Stimulated activated naive CD4-positive, alpha-beta T cell (primary cell): ENCODE measurements around the gene ADK.
"Not testable (repeated sequence)": the region's sequence is repeated elsewhere in the genome, so short reads cannot be mapped to it uniquely, and the experiment has no call there.

Source experiments
- DNase-seq, 6 experiments: peaks; one replicate each; lab custom pipeline; 2025; lab: John Stamatoyannopoulos, UW

Gene ADK

DNA sequence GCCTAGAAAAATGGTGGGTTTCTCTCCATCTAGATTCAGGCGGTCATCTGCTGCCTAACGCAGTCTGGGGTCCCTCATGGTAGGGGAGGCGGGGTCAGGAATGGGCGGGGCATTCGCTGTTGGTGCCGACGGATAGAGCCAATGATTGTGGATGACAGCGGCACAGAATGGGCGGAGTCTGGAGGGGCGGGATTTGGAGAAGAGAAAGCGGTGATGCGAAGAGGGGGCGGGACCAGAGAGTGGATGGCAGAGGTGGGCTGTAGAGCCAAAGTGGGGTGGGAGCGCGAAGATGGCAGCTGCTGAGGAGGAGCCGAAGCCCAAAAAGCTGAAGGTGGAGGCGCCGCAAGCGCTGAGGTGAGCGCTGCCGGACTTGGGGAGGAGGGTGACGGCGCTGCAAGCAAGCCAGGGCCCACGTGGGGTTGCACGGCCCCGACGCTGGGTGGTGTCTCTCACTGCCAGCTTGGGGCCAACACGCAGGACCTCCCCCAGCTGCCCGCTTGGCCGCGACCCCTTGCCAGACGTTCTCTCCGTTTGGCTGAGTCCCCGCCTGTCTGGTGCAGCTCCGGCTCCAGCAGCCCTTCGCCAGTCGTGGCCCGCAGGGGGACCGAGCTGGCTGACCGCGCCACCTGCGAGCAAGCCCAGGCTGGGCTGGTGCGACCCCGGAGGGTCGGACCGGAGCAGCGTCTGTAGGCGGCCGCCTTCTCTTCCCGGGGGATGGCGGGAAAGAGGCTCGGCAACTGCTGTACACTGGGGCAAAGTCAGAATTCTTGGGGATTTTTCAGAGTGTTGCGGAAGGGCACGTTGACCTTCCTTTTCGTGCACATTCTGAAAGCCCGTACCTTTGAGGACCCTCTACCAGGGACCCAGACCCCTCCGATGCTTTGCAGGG is at the start of gene ADK:
Gene ADK, plus strand, starts transcription at position 232 of the 889 bp plus-strand sequence. Its CDS starts 58 bp downstream, at position 290.
- DNase-seq, result peak; percentile 98 to 100 (median 99)

DNA sequence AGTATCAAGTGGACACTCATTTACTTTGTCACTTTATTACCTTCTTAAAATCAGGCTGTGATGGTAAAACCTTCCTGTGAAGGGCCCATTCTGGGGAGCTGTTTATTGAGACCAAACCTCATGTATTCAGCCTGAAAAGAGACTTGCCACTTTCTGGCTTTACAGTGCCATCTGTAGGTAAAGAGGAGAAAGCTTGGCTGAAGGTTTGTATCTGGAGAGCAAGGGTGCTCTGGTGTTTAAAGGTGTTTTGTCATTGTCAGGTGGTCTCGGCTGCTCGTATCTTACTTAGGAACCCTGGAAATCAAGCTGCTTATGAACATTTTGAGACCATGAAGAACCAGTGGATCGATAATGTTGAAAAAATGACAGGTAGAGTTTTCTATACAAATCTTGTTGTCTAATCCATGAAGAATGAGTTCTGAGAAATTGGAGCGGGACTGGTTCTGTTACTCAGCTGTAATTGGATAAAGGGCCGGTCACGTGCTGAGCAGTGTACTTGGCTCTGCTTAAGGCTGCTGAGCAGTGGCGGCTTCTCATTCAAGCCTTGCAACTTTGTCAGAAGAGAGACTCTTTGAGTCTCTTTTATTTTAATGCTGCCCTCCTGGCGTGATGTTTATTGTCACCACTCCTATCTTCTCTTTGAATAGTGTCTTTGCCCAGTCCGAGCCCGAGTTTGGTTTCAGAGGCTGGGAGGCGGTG is 47.3 kb upstream of the ADK start:
- no peak for DNase-seq

DNA sequence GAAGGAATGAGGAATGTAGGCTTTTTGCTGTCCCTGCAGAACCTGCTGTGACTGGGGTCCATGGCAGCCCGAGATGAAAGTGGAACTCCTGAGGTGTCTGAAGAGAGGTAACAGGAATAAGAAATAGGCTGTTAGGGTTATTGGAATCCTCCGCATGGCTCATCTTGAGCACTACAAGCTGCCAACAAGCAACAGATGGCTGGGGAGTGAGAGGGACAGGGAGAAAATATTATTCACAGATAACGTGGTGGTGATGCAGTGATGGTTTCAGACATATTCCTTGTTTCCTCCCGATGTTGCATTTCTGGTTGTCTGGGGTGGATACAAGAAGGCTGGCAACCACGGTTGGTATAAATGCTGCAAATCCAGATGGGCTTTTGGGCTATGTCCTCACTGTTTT is 46.5 kb upstream of the ADK start:
- no peak for DNase-seq

DNA sequence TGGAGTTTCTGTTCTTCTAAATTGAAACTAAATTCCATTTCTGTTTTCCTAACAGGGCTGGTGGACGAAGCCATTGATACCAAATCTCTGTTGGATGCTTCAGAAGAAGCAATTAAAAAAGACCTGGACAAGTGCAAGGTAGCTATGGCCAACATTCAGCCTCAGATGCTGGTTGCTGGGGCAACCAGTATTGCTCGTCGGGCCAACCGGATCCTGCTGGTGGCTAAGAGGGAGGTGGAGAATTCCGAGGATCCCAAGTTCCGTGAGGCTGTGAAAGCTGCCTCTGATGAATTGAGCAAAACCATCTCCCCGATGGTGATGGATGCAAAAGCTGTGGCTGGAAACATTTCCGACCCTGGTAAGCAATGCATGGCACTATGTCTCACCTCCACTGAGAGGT is 46.0 kb upstream of the ADK start:
- DNase-seq, result no peak

DNA sequence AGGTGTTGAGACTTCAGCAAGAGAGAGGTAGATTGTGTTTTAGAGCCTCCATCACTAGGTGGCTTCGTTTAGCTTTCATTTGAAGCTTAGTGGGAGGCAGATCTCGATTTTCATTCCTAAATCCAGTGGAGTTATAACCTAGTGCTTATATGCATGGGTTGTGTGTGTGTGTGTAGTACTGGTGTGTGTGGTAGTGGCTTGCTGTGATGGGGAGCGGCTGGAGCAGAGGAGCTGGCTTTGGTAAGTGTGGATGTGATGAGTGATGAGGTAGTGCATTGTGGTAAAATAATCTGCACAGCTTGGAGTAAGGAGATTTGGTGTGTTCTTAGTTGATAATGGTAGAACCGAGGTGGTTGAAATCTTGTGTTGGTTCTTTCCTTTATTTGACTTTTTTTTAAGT is 43.6 kb upstream of the ADK start:
- DNase-seq, result no peak

DNA sequence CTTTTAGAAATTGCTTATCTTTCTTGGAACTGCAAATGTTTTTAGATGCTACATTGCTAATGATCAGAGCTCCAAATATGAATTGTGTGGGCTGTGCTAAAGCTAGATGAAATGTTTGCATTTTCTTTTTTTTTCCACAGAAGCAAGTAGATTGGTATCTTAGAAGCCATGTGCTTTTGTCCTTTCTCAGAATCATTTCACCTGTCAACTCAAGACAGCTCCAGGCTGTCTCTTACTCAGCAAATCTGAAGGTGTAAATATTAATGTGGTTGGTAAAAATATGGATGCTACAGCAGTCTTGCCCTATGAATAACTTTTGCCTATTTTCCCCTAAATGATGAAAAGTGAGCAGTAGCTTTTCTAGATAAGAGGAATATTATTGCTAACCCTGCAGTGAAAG is 41.6 kb upstream of the ADK start:
- DNase-seq, result no peak

DNA sequence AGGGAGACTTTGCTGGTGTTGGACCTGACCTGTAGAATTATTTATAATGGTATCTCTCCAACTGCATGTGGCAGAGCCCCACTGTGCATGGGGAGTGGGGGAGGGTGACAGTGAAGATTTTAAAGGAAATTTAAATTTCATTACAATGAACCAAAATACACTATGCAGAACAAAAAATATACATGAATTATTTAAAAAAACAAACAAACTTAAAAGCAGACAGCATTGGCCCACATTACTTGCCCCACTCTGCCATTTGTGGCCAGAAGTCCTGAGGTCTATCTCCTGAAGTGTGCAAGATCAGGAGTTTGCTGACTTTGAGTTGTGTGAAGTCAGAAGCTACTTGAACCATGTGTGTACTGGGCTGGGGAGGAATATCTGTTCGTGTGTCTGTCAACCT is 40.9 kb upstream of the ADK start:
- no peak for DNase-seq

DNA sequence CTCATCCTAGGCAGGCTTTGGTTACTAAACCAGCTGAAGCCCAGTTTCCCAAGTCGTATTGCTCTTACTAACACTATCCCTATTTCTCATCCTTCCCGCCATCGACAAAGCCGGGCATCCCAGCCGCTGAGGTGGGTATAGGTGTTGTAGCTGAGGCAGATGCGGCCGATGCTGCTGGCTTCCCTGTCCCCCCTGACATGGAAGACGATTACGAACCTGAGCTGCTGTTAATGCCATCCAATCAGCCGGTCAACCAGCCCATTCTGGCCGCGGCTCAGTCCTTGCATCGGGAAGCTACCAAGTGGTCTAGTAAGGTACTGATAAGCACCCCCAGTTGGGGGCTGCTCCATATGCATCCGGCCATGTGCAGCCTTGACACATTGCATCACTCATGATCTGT is 39.2 kb upstream of the ADK start:
- no peak for DNase-seq

DNA sequence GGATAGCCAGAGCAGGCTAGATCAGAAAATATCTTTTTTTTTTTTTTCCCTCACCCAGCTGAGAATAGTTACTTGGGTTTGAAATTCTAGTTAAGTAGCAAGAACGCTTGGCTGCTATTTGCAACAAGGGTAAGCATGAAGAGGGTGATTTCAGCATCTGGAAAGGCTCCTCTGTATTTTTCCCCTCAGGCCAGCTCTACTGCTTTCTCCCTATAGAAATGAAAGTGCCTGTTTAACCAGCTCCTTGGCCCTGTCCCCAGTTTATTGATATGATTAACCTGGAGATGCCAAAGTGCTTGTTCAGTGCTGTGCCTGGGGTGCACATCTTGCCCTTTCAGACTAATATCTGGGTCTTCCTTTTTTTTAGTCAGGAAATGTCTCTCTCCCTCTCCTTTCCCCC is 37.5 kb upstream of the ADK start:
- DNase-seq, result no peak

DNA sequence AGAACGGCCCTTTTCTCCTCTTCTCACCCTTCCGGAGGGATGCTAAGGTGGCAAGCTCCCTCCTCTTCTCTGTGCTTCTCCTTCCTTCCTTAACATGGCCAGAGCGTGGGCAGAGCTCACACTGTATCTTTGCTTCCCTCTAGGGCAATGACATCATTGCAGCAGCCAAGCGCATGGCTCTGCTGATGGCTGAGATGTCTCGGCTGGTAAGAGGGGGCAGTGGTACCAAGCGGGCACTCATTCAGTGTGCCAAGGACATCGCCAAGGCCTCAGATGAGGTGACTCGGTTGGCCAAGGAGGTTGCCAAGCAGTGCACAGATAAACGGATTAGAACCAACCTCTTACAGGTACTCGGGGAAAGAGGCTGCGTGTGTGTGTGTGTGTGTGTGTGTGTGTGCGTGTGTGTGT is 37.0 kb upstream of the ADK start:
- no peak for DNase-seq

DNA sequence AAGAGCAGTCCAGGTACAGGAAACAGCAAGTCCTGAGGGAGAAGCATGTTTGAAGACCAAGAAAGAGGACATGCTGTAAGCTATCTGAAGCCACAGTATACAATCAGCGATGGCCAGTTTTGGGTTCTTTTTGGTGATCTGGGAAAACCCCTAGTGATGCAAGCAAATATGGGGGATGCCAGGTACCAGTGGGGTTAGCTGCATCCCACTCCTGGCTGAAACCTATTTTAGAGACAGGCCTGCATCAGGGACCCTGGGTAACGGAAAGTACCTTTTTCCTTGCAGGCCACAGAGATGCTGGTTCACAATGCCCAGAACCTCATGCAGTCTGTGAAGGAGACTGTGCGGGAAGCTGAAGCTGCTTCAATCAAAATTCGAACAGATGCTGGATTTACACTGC is 33.3 kb upstream of the ADK start:
- no peak for DNase-seq

DNA sequence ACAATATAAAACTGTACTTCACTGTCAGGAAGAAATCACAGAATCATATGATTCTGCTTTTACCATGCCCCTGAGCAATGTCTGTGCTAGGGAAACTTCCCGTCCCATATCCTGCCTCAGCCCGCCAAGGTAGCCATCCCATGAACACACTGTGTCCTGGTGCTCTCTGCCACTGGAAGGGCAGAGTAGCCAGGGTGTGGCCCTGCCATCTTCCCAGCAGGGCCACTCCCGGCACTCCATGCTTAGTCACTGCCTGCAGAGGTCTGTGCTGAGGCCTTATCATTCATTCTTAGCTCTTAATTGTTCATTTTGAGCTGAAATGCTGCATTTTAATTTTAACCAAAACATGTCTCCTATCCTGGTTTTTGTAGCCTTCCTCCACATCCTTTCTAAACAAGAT is 32.2 kb upstream of the ADK start:
- no peak for DNase-seq

DNA sequence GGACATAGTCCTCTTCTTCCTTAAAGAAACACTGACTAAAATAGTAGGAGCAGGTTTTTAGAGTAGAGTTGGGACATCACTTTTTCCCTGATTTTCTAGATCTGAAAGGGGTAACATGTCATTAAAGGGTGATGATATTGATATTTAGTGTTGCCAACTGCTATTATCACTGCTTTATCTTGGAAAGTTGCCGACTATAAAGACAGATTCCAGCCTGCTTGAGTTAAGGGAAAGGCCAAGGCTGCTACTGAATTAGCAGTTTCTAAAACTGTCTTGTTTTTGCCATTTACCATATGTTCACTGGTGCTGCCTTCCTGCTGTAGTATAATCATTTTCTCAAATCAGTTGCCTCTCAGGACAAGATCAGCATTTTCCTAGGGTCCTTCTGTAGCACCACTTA is 30.1 kb upstream of the ADK start:
- DNase-seq, result no peak

DNA sequence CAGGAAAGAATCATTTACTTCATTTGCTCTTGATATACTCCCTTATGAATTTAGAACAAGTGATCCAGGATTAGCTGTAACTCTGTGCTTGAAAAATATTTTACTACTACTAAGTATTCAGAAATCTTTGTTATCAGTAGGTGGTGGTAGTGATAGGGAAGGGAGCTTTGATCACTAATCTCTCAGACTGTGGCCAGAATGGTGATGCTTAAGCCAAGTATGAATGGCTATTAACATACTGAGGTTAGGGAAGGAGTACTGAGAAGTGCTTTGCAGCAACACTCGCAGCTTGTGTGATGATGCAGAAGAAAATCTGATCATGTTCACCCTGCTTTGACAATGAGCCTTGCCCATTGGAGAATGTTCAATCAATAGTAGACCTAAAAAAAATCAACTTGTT is 29.7 kb upstream of the ADK start:
- DNase-seq, result no peak

DNA sequence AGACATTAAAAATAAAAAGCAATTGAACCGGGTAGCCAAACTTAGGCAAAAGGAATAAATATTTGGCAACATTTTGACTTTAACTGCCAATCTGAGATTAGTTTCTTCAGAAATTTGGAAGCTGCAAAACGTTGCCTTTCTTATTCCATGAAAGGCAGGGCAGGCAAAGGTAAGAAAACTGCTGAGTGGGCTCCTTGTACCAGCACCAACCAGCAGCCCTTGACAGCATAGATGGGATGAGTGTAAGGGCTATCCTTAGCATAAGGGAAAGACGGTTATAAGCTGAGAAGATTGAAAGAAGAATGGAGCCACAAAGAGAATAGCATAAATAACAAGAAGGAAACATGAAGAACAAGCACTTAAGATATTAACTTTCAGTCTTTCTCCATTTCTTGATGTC is 29.0 kb upstream of the ADK start:
- no peak for DNase-seq

DNA sequence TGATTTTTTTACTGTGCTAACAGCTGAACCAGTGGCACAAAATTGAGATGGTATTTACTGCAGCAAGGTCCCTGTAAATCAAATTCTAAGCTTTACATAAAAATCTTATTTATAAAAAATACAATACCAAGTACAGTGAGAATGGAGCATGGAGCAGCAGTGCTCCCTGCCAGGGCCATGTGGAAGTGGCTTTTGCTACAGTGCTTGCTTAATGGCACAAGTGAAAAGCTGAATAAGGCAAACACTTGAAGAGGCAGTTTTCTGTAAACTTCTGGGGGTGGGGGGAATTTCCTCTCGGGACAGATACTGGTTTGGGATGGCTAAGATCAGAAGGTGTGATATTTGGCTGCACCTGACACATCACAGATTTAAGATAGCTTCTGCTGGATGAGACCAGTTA is 27.9 kb upstream of the ADK start:
- no peak for DNase-seq

DNA sequence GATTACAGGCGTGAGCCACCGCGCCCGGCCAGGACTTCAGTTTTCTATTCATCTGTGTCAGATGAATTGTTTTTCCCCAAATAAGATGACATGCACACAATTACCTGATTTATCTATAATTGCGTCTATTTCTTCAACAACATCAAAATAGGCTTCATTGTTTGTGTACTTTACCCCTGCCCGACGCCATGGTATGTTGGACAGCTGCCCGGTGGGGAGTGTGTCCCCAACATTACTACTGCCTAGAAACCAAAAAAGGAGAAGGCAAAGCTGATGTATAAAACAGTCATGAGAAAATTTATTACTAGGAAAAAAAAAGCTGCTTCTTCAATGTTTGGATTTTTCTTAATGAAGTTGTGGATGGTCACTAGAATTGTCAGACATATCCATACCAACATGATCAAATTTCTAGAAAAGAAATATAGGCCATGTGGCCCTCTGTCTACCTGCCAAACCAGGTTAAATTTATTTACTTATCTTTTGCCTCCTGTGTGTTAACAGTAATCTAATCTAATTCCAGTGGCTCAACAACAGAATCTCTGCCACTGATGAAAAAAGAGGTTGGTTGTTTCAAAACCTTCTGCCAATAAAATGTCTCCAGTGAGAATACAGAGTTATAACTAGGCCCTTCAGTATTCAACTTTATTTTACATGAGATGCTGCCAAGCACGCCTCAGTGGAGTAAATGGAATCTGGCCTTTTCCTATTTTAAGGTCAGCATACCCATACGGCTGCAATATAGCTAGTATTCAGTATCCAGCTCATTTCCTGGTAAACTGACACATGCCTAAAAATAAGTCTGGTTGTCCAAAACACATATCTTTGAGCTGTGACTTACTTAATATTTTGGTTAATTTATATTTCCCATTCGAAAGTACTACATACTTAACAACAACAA is 16.8 kb upstream of the ADK start:
- DNase-seq, result no peak

DNA sequence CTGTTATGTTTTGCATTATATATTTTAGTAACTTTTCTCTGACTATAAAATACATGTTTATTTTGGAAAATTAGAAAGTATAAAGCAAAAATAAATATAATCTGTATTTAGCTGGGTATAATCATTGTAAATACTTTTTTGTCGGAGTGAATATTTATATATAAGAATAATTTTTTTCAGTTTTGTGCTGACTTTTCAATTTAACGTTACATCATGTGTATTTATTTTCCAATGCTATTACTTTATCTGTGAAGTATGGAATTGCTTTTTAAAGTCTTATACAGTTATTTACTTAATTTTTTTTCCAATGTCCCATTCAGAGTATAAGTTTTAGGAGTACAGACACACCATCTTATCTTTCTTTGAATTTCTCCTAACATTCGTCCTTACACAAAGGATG is 15.6 kb upstream of the ADK start:
- DNase-seq, result no peak

DNA sequence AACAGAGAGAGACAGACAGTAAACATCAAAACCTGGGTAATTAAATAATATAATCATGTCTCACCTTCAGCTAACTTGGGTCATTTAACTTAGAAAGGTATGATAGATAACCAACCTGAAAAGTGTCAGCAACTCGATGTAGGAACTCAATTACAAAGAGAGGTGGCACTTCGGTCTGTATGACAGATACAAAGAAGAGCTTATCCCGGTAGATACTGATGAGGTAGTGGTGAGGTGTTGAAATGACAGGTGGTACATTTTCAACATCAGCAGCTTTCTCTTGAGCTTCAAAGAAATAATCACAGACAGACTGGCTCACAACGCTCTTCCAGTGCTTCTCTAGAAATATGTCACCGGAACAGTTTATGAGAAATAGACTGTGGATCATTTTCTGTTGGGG is 13.0 kb upstream of the ADK start:
- no peak for DNase-seq

DNA sequence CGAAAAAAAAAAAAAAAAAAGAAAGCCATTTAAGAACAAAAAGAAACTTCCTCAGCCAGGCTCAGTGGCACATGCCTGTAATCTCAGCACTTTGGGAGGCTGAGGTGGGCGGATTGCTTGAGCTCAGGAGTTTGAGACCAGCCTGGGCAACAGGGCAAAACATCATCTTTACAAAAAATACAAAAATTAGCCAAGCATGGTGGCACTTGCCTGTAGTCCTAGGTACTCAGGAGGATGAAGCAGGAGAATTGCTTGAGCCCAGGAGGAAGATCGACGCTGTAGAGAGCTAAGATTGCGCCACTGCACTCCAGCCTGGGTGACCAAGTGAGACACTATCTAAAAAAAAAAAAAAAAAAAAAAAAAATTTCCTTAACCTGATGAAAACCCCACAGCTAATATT is 12.4 kb upstream of the ADK start:
- not testable (repeated sequence) for DNase-seq

DNA sequence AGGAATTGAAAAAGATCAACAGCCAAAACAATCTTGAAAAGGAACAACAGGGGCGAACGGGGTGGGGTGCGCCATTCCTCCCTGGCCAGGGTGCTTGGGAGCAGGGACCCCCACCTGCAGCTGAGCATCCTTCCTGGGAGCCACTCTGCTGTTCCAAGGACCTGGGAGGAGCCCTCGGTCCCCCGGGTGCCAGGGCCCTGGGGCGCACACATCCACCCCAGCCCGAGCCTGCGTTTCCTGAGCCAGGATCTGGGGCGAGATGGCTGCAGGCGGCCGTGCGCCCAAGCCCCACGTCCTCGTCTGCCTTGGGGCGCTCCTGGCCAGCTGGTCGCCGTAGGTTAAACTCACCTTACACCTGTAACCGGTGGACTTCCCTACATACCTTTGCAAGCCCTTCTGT is 11.0 kb upstream of the ADK start:
- no peak for DNase-seq

DNA sequence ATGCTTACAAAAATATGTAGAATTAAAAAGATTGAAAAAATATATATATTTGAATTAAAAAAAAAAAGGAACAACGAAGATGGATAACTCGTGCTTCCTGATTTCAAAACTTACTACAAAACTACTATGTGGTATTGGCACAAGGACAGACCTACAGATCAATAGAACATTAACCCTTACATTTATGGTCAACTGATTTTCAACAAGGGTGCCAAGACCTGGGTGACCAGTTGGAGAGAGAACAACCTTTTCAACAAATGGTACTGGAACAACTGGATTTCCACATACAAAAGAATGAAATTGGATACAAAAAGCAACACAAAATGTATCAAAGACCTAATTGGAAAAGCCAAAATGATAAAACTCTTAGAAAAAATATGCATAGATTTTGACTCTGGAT is 10.5 kb upstream of the ADK start:
- DNase-seq, result no peak

DNA sequence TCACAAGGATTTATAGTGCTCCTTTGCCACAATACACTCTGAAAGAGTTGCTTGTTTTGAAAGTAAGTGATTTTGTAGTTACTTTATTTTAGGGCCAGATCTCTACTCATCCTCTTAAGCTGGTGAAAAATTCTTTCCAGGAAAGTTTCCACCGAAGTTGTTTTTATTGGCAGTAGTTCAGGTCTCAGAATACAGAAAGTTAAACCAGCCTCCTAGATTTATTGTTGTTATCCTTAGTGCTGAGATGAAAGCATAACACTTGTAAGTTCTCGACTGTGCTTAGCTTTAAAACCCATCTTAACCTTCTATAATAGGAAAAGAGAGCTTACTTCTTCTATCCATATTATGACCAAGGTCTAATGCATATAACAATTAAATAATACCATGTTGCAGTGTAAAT is 5.9 kb upstream of the ADK start:
- no peak for DNase-seq
